Measurements from ENCODE around the gene ALKAL2. TPM values are rescaled to one million over a fixed set of nuclear protein-coding genes. Genes with fewer than 3 reads are reported as not detected.

Gene ALKAL2
- total and polyA plus RNA-seq, 10 of the 15 experiments (the other 5 are each of a cell fraction or from before 2014, with no cell fraction given), result 0.11 to 0.29 (median 0.11) TPM; not detected in 7

DNA sequence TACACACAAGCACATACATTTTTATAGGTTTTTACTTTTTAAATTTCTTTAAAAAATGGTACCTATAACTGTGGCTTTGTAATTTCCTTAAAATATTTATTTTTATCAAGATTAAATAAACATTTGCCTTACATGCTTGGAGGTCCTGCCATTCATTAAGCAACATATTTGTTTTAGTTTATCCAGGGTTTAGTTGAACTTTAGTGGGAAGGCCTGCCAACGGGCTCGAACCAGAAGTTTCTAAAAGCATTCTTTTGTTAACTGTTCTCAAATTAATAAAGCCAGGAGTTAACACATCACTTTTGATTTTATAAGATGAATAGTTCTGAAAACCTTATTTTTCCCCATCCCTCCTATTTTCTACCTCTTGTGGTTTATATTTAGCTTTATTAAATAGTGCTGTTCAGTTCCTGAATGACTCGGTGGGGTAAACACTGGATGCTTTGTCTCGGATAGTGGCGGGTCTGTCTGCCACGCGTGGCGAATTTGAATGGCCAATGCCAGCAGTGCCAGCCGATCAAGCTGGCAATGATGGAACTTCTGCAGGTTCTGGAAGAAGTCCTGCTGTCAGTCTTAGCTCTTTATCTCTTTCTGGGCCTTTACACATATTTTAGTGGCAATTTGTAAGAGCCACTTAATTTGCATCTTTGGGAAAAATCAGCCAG lies 56.2 kb downstream of the ALKAL2 start (continued):
- TF ChIP-seq, protein P1, sequence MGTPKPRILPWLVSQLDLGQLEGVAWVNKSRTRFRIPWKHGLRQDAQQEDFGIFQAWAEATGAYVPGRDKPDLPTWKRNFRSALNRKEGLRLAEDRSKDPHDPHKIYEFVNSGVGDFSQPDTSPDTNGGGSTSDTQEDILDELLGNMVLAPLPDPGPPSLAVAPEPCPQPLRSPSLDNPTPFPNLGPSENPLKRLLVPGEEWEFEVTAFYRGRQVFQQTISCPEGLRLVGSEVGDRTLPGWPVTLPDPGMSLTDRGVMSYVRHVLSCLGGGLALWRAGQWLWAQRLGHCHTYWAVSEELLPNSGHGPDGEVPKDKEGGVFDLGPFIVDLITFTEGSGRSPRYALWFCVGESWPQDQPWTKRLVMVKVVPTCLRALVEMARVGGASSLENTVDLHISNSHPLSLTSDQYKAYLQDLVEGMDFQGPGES (IDR thresholded peaks at IDR 0.05), result no peak
- TF ChIP-seq ZNF217 (IDR thresholded peaks at IDR 0.05) (no peak), IRF4 (IDR thresholded peaks at IDR 0.05; ENCODE audit: low read depth, low read length) (no peak), ZBTB11 (CRISPR knock-in tag; IDR thresholded peaks at IDR 0.05) (no peak), JUNB (IDR thresholded peaks at IDR 0.05) (no peak)

Other genes with a start within 250 kb of the ALKAL2 start
- not detected in 2 replicates for gene FAM110C, start 241.6 kb downstream of the ALKAL2 start, total RNA-seq (2014; rRNA removed)
- not detected in 2 replicates for gene FAM110C, start 241.6 kb downstream of the ALKAL2 start, total RNA-seq (2014; rRNA removed; fragmentation: Illumina TruSeq; extraction: Trizol)
- not detected in 2 replicates for gene FAM110C, start 241.6 kb downstream of the ALKAL2 start, total RNA-seq (2021)
- gene FAM110C, start 241.6 kb downstream of the ALKAL2 start, polyA plus RNA-seq (2011; rRNA removed), result not detected in 2 replicates
- not detected in 2 replicates for gene FAM110C, start 241.6 kb downstream of the ALKAL2 start, polyA plus RNA-seq (2014; fragmentation: Illumina TruSeq; extraction: Trizol)
- not detected for gene FAM110C, start 241.6 kb downstream of the ALKAL2 start, polyA plus RNA-seq (2014; fragmentation: Nextera tagmentation; extraction: Ambion mirVana)
- not detected in 2 replicates for gene FAM110C, start 241.6 kb downstream of the ALKAL2 start, polyA plus RNA-seq (2014; rRNA removed)
- gene FAM110C, start 241.6 kb downstream of the ALKAL2 start, polyA plus RNA-seq (2016; fragmentation: Nextera tagmentation; extraction: Ambion mirVana), result not detected
- 15.7 and 18.6 TPM in 2 replicates for gene SH3YL1, start 24.1 kb downstream of the ALKAL2 start, total RNA-seq (2014; rRNA removed)
- 17.2 and 20.8 TPM in 2 replicates for gene SH3YL1, start 24.1 kb downstream of the ALKAL2 start, total RNA-seq (2014; rRNA removed; fragmentation: Illumina TruSeq; extraction: Trizol)
- gene SH3YL1, start 24.1 kb downstream of the ALKAL2 start, total RNA-seq (2021), result 15.0 and 18.7 TPM in 2 replicates
- 19.0 and 26.3 TPM in 2 replicates for gene SH3YL1, start 24.1 kb downstream of the ALKAL2 start, polyA plus RNA-seq (2011; rRNA removed)
- gene SH3YL1, start 24.1 kb downstream of the ALKAL2 start, polyA plus RNA-seq (2014; fragmentation: Illumina TruSeq; extraction: Trizol), result 20.6 and 29.6 TPM in 2 replicates
- 10 to 100 TPM; 13.7 to 15.4 TPM for gene SH3YL1, start 24.1 kb downstream of the ALKAL2 start, polyA plus RNA-seq (2014; fragmentation: Nextera tagmentation; extraction: Ambion mirVana)
- 20.5 and 22.4 TPM in 2 replicates for gene SH3YL1, start 24.1 kb downstream of the ALKAL2 start, polyA plus RNA-seq (2014; rRNA removed)
- gene SH3YL1, start 24.1 kb downstream of the ALKAL2 start, polyA plus RNA-seq (2016; fragmentation: Nextera tagmentation; extraction: Ambion mirVana), result 10 to 100 TPM; 12.2 to 13.2 TPM
- gene ACP1, start 23.1 kb downstream of the ALKAL2 start, total RNA-seq (2014; rRNA removed), result 129 and 149 TPM in 2 replicates
- 131 and 133 TPM in 2 replicates for gene ACP1, start 23.1 kb downstream of the ALKAL2 start, total RNA-seq (2014; rRNA removed; fragmentation: Illumina TruSeq; extraction: Trizol)
- 114 and 120 TPM in 2 replicates for gene ACP1, start 23.1 kb downstream of the ALKAL2 start, total RNA-seq (2021)
- 185 and 229 TPM in 2 replicates for gene ACP1, start 23.1 kb downstream of the ALKAL2 start, polyA plus RNA-seq (2011; rRNA removed)
- 150 and 164 TPM in 2 replicates for gene ACP1, start 23.1 kb downstream of the ALKAL2 start, polyA plus RNA-seq (2014; fragmentation: Illumina TruSeq; extraction: Trizol)
- 100 to 1,000 TPM; 362 to 468 TPM for gene ACP1, start 23.1 kb downstream of the ALKAL2 start, polyA plus RNA-seq (2014; fragmentation: Nextera tagmentation; extraction: Ambion mirVana)
- gene ACP1, start 23.1 kb downstream of the ALKAL2 start, polyA plus RNA-seq (2014; rRNA removed), result 143 and 161 TPM in 2 replicates
- gene ACP1, start 23.1 kb downstream of the ALKAL2 start, polyA plus RNA-seq (2016; fragmentation: Nextera tagmentation; extraction: Ambion mirVana), result 100 to 1,000 TPM; 219 to 226 TPM

Data from GM12878 (cell line).